K562 (cell line): ENCODE data around the gene APPBP2. TPM values are rescaled to one million over a fixed set of nuclear protein-coding genes. Genes with fewer than 3 reads are reported as not detected.

Experiments used
- ATAC-seq: fragments of 200-7000 bp; cut with Tn5 transposase; 3 replicates; pipeline ENCODE4 v1.9.1; 2020; ENCODE audit warnings: moderate library complexity
- BruUV-seq: library from RNA; stranded (reverse); fragments of 400-500 nt; replicated peaks from 2 replicates; lab custom pipeline; 2021; lab: Mats Ljungman, UMichigan
- CTCF ChIA-PET: fragments of 300-600 bp; formaldehyde crosslinking; extraction: SDS; loops from one replicate; lab custom pipeline; 2021; ENCODE audit warnings: low intra/inter-chr PET ratio; lab: Yijun Ruan, JAX
- POLR2A ChIA-PET: fragments of 300-600, 350-650 bp; sonication (Branson Sonifier 250); formaldehyde crosslinking; extraction: SDS; loops from one replicate; lab custom pipeline; 2021; ENCODE audit warnings: antibody characterized with exemption, inconsistent platforms; lab: Yijun Ruan, JAX
- DNase-seq, 4 experiments: peaks; one replicate each; pipeline versions ENCODE4 v3.0.0 to v3.0.0-alpha.2; 2011 to 2018; ENCODE audit warnings: low spot score in 3 of 4, mixed read lengths in 3 of 4; ENCODE audit errors: extremely low read depth in 1 of 4
- FAIRE-seq: peaks from 2 replicates; lab custom pipeline; 2011; peaks lifted over from hg19 to GRCh38; lab: Jason Lieb, UNC
- H2AFZ ChIP-seq: 2 replicates; pipeline ENCODE4 v1.6.0; 2011; ENCODE audit warnings: low read depth, low read length, control low read depth, inconsistent platforms
- H3K27ac ChIP-seq: fragments of 200-600 bp; 3 replicates; pipeline ENCODE4 v1.8.0; 2011; ENCODE audit warnings: low read depth, mild to moderate bottlenecking, control low read depth, inconsistent platforms, low read length, moderate library complexity, mixed read lengths; ENCODE audit errors: extremely low read depth
- H3K27me3 ChIP-seq, 2 experiments: fragments of 300-600 bp in 1 of 2; 2 replicates in 1 of 2; 3 replicates in 1 of 2; pipeline versions ENCODE4 v1.6.0 to v1.8.0; 2011; ENCODE audit warnings: inconsistent platforms in 2 of 2, low read length in 2 of 2, mild to moderate bottlenecking in 1 of 2, mixed read lengths in 1 of 2, moderate library complexity in 1 of 2; ENCODE audit not compliant: control insufficient read depth in 2 of 2, insufficient read depth in 2 of 2
- H3K36me3 ChIP-seq: fragments of 300-600 bp; 3 replicates; pipeline ENCODE4 v1.8.0; 2011; ENCODE audit warnings: mild to moderate bottlenecking, low read length, inconsistent platforms; ENCODE audit not compliant: control insufficient read depth, insufficient read depth
- H3K4me1 ChIP-seq, 2 experiments: fragments of 200-600 bp in 1 of 2; replicated peaks in 1 of 2; 2 replicates in 1 of 2; 3 replicates in 1 of 2; pipeline versions ENCODE4 v1.5.1 to v1.8.0; 2011; ENCODE audit warnings: inconsistent platforms in 2 of 2, low read length in 2 of 2, mild to moderate bottlenecking in 1 of 2, mixed read lengths in 1 of 2, moderate library complexity in 1 of 2; ENCODE audit not compliant: control insufficient read depth in 2 of 2, insufficient read depth in 2 of 2
- H3K4me2 ChIP-seq: 2 replicates; pipeline ENCODE4 v1.6.1; 2011; ENCODE audit warnings: low read length, control low read depth, inconsistent platforms, mixed read lengths; ENCODE audit not compliant: insufficient read depth
- H3K4me3 ChIP-seq: fragments of 200-600 bp; sonication (generic), shearing (Covaris generic); 2 replicates; pipeline ENCODE4 v1.5.1; 2016; ENCODE audit warnings: control low read depth, inconsistent platforms
- H3K79me2 ChIP-seq: fragments of 200-600 bp; 3 replicates; pipeline ENCODE4 v1.8.0; 2011; ENCODE audit warnings: low read length, inconsistent platforms; ENCODE audit not compliant: control insufficient read depth, insufficient read depth
- H3K9ac ChIP-seq, 2 experiments: 2 replicates each; pipeline versions ENCODE4 v1.6.0 to v1.6.1; 2011; ENCODE audit warnings: low read depth in 2 of 2, low read length in 2 of 2, control low read depth in 1 of 2, inconsistent platforms in 1 of 2, mild to moderate bottlenecking in 1 of 2, mixed read lengths in 1 of 2; ENCODE audit not compliant: insufficient read depth in 1 of 2
- H3K9me1 ChIP-seq: one replicate; pipeline ENCODE4 v1.6.0; 2011; ENCODE audit warnings: inconsistent platforms, mild to moderate bottlenecking, low read length, moderate library complexity; ENCODE audit not compliant: control insufficient read depth, insufficient read depth
- H3K9me3 ChIP-seq: replicated peaks from 2 replicates; pipeline ENCODE4 v1.5.1; 2011; ENCODE audit warnings: low read depth, low read length, inconsistent platforms; ENCODE audit not compliant: control insufficient read depth, insufficient read depth
- H4K20me1 ChIP-seq: replicated peaks from 2 replicates; pipeline ENCODE4 v1.6.1; 2011; ENCODE audit warnings: low read length, inconsistent platforms, mixed read lengths; ENCODE audit not compliant: control insufficient read depth, insufficient read depth
- ATF6 ChIP-seq: sonication (generic); formaldehyde crosslinking; IDR thresholded peaks from 2 replicates; pipeline ENCODE4 v1.4.0; 2020; ENCODE audit warnings: mild to moderate bottlenecking, missing genetic modification reagents
- HMG20A ChIP-seq: fragments of 450-650 bp; formaldehyde crosslinking; conservative IDR thresholded peaks from 2 replicates; pipeline ENCODE4 v1.4.0; 2020; ENCODE audit warnings: mild to moderate bottlenecking, mixed read lengths
- HNRNPLL ChIP-seq: fragments of 200-400 bp; formaldehyde crosslinking; IDR thresholded peaks from 2 replicates; pipeline ENCODE4 v1.6.1; 2017; ENCODE audit warnings: low read length, low read depth, mild to moderate bottlenecking; ENCODE audit not compliant: poor library complexity, severe bottlenecking
- HOXB6 ChIP-seq: fragments of 250-450 bp; sonication (Bioruptor Pico); IDR thresholded peaks from 2 replicates; pipeline ENCODE4 v1.5.1; 2022; ENCODE audit warnings: mild to moderate bottlenecking, borderline replicate concordance
- MAFG ChIP-seq: fragments of 450-650 bp; conservative IDR thresholded peaks from 2 replicates; pipeline ENCODE4 v1.6.1; 2016; ENCODE audit warnings: missing genetic modification characterization, missing compliant biosample characterization
- MTA3 ChIP-seq: fragments of 450-650 bp; formaldehyde crosslinking; IDR thresholded peaks from 2 replicates; pipeline ENCODE4 v1.6.1; 2017; ENCODE audit warnings: mild to moderate bottlenecking, borderline replicate concordance
- NFE2L1 ChIP-seq: fragments of 450-650 bp; IDR thresholded peaks from 2 replicates; pipeline ENCODE4 v1.6.1; 2016; ENCODE audit warnings: missing genetic modification characterization, low read depth, mild to moderate bottlenecking, missing compliant biosample characterization, moderate library complexity, borderline replicate concordance
- NFIC ChIP-seq: fragments of 450-650 bp; IDR thresholded peaks from 2 replicates; pipeline ENCODE4 v1.6.1; 2017; ENCODE audit warnings: mild to moderate bottlenecking, inconsistent platforms
- NFIX ChIP-seq: fragments of 250-450 bp; sonication (Bioruptor Pico); IDR thresholded peaks from 2 replicates; pipeline ENCODE4 v1.4.0; 2020; ENCODE audit warnings: low read depth, mild to moderate bottlenecking, moderate library complexity
- TRIM24 ChIP-seq, 2 experiments: fragments of 450-650 bp; IDR thresholded peaks; 2 replicates each; pipeline ENCODE4 v1.6.1; 2016
- TRIM28 ChIP-seq: fragments of 450-650 bp; IDR thresholded peaks from 2 replicates; pipeline ENCODE4 v1.6.1; 2017
- ZBTB11 ChIP-seq, 3 experiments: fragments of 200-800 bp in 1 of 3; fragments of 250-450 bp in 1 of 3; fragments of 450-650 bp in 1 of 3; sonication (Bioruptor Pico) in 1 of 3; sonication (Bioruptor generic) in 1 of 3; formaldehyde crosslinking in 1 of 3; IDR thresholded peaks; 2 replicates each; pipeline versions ENCODE4 v1.6.1 to v1.8.0; 2016 to 2022; ENCODE audit warnings: mild to moderate bottlenecking in 2 of 3, missing genetic modification characterization in 2 of 3, missing compliant biosample characterization in 1 of 3, moderate library complexity in 1 of 3
- ZBTB17 ChIP-seq: fragments of 450-650 bp; formaldehyde crosslinking; IDR thresholded peaks from 2 replicates; pipeline ENCODE4 v1.4.0; 2020; ENCODE audit warnings: mild to moderate bottlenecking
- ZBTB8A ChIP-seq: fragments of 450-650 bp; IDR thresholded peaks from 2 replicates; pipeline ENCODE4 v1.6.1; 2018; ENCODE audit warnings: mild to moderate bottlenecking, moderate library complexity; ENCODE audit not compliant: partially characterized antibody
- ZNF316 ChIP-seq: fragments of 450-650 bp; IDR thresholded peaks from 2 replicates; pipeline ENCODE4 v1.6.1; 2016
- ZNF512 ChIP-seq: IDR thresholded peaks from 2 replicates; pipeline ENCODE4 v1.6.1; 2016; ENCODE audit warnings: missing genetic modification characterization, missing compliant biosample characterization
- ZSCAN32 ChIP-seq: fragments of 450-650 bp; formaldehyde crosslinking; IDR thresholded peaks from 2 replicates; pipeline ENCODE4 v1.4.0; 2020; ENCODE audit warnings: mild to moderate bottlenecking, moderate library complexity
- WGBS: fragments of 100-300 bp; shearing (Covaris generic); methylation state at CpG from one replicate; pipeline ENCODE4 v1.1.6; 2016; ENCODE audit warnings: low coverage, mixed read lengths; ENCODE audit not compliant: insufficient coverage; ENCODE audit errors: missing lambda C conversion rate; 5-methylcytosine and 5-hydroxymethylcytosine counted together
- in situ Hi-C: fragments of 300-500 bp; cut with MboI; formaldehyde crosslinking; loops from 4 replicates; pipeline ENCODE4 v1.15.0; 2018; ENCODE audit warnings: inconsistent platforms, mixed read lengths
- intact Hi-C: fragments of 100-400 bp; cut with micrococcal nuclease; formaldehyde crosslinking; loops from 2 replicates; pipeline ENCODE4 v1.14.2; 2022
- polyA plus RNA-seq, 8 experiments: library from polyadenylated mRNA; depleted of rRNA in 4 of 8; stranded (reverse) in 5 of 8; unstranded in 3 of 8; fragments of >200 nt; fragmentation: Nextera tagmentation in 2 of 8; fragmentation: Illumina TruSeq in 1 of 8; extraction: Ambion mirVana in 2 of 8; extraction: Trizol in 1 of 8; gene quantifications; 2 replicates each; pipeline versions ENCODE4 v1.2.1 to v1.2.3, GENCODE V29; 2011 to 2014; ENCODE audit warnings: inconsistent platforms in 1 of 8, missing spikeins in 1 of 8
- total RNA-seq, 7 experiments: library from RNA; depleted of rRNA in 6 of 7; stranded (reverse); fragments of >200 nt in 6 of 7; fragmentation: Illumina TruSeq in 2 of 7; extraction: Trizol in 2 of 7; gene quantifications; 2 replicates each; pipeline versions ENCODE4 v1.2.1 to v1.2.3, GENCODE V29; 2011 to 2021; ENCODE audit warnings: low replicate concordance in 1 of 7

The APPBP2 gene
- total and polyA plus RNA-seq, 9 of the 15 experiments (the other 6 are each of a cell fraction or from before 2014, with no cell fraction given) = 2.7 to 16.8 (median 6.9) TPM

GRCh38 chr17:60557805-60558204 lies 31.8 kb upstream of the APPBP2 start:
- no peaks in the 10 kb centered on the region for H3K79me2 ChIP-seq
- H4K20me1 ChIP-seq = no peaks in the 10 kb centered on the region
- CTCF ChIA-PET = no interaction called here
- DNase-seq (peak in 1 of 4 experiments; percentile 15), FAIRE-seq (no peak), ATAC-seq (no peak)
- 5% methylated on average over 2 of the region's 2 CpGs for WGBS
- intact Hi-C loops = no loop called here
- in situ Hi-C loops = no loop called here
- no peak overlapping the region for H3K4me3 ChIP-seq
- no peak overlapping the region for H2AFZ ChIP-seq
- H3K9ac ChIP-seq = no peak overlapping the region
- no peaks in the 10 kb centered on the region for H3K9me3 ChIP-seq
- POLR2A ChIA-PET = interaction anchor here (0.9 to 1.5 kb wide), 4 partner anchors 11 to 42 kb away, joined by 3 to 4 read pairs (median 3); partner anchors contain the start of gene PPM1D
- H3K9me1 ChIP-seq = no peaks in the 10 kb centered on the region
- H3K36me3 ChIP-seq = no peaks in the 10 kb centered on the region
- H3K27me3 ChIP-seq = no peaks in the 10 kb centered on the region; a peak in 1 of 5 replicates
- H3K27ac ChIP-seq = no peak overlapping the region
- no TSS peak for BruUV-seq
- no peak overlapping the region for H3K4me2 ChIP-seq
- no peaks in the 10 kb centered on the region for H3K4me1 ChIP-seq
- TF ChIP-seq TRIM28 (peak; percentile 50; the same call in 1 of the 2 replicates), MTA3 (no peak), HMG20A (CRISPR knock-in tag) (no peak), NFE2L1 (tag) (0 out of 2 replicates have a peak, but pooled peaks have one; percentile 14), HOXB6 (CRISPR knock-in tag) (no peak), ATF6 (CRISPR knock-in tag) (no peak), NFIX (CRISPR knock-in tag) (no peak), ZBTB11 (CRISPR knock-in tag; IDR thresholded peaks at IDR 0.05) (peak in 1 of 3 experiments; percentile 89; a peak in 1 of 6 replicates), NFIC (peak; percentile 32), ZBTB17 (CRISPR knock-in tag) (no peak), ZNF512 (no peak), ZBTB8A (no peak), HNRNPLL (no peak), MAFG (tag) (peak; percentile 37; the same call in 1 of the 2 replicates), TRIM24 (IDR thresholded peaks at IDR 0.05) (0 out of 4 replicates have a peak, but pooled peaks of 1 of the 2 experiments have one; percentile 32), ZNF316 (peak; percentile 58), ZSCAN32 (CRISPR knock-in tag) (no peak)
